Measurements from ENCODE around the gene BBS9.

BBS9 gene

DNA sequence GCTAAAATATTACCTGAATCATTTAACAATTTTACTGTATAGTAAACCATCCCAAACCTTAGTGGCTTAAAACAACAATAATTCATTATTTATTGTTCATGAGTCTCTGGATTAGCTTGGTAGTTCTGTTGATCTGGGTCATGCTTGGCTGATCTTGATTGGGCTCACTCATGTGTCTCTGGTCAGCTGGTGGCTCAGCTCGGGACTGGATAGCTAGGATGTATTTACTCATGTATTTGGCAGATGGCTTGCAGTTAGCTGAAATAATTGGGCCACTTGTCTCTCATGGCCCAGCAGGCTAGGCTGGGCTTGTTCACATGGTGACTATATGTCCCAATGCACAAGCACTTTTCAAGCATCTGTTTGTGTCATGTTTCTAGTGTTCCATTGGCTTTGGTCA is 262.8 kb downstream of the BBS9 start:
- Mint-ChIP-seq H3K9me3 (no peaks in the 10 kb centered on the region), H3K4me1 (no peaks in the 10 kb centered on the region), H3K4me3 (no peak overlapping the region), H3K27ac (no peak overlapping the region), H3K36me3 (peaks cover 6% of the 10 kb centered on the region)
- ATAC-seq = no peak
- DNase-seq (ENCODE audit: low spot score in 2 of 2) = no peak

DNA sequence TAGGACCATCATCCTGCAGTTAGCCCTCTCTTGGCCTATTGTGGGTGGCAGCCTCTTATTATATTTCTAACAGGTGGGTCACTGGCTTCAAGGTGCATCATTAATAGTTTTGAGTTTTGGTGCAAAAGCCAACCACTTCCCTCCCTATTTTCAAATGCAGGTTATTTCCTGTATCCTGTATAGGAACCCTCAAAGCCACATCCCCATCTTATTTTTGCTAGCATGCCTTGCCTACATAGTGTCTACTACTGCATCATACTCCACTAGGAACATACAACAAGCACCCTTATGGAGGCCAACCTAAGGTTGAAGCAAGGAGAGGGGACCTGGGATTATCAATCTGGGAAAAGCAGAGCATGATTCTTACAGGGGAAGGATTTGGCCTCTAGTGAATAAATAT is 264.4 kb downstream of the BBS9 start:
- H3K4me1 Mint-ChIP-seq = no peaks in the 10 kb centered on the region
- H3K9me3 Mint-ChIP-seq = no peaks in the 10 kb centered on the region
- peaks cover 5% of the 10 kb centered on the region for H3K36me3 Mint-ChIP-seq
- no peak overlapping the region for H3K27ac Mint-ChIP-seq
- DNase-seq (ENCODE audit: low spot score in 2 of 2) = no peak
- no peak overlapping the region for H3K4me3 Mint-ChIP-seq
- no peak for ATAC-seq

DNA sequence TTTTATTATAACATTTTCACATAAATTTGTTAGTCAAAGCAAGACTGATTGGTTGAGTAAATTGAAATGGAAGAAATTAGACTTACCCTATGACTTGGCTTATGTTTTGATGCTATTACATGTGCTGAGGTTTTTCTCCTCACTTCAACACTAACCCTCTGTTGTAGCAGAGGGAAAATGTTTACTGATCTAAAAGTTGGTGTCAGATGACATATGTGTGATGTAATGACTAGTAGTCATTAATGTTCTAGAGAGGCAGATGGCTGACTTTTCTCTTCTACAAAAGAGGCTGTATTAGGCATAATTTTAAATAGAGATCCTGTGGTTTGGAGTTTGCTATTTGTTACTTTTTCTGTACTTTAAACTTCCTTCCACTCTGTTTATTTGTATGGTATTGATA is 266.0 kb downstream of the BBS9 start:
- no peak for ATAC-seq
- Mint-ChIP-seq H3K4me3 (no peak overlapping the region), H3K4me1 (no peaks in the 10 kb centered on the region), H3K9me3 (no peaks in the 10 kb centered on the region), H3K36me3 (no peaks in the 10 kb centered on the region), H3K27ac (no peak overlapping the region)
- no peak for DNase-seq (ENCODE audit: low spot score in 2 of 2)

DNA sequence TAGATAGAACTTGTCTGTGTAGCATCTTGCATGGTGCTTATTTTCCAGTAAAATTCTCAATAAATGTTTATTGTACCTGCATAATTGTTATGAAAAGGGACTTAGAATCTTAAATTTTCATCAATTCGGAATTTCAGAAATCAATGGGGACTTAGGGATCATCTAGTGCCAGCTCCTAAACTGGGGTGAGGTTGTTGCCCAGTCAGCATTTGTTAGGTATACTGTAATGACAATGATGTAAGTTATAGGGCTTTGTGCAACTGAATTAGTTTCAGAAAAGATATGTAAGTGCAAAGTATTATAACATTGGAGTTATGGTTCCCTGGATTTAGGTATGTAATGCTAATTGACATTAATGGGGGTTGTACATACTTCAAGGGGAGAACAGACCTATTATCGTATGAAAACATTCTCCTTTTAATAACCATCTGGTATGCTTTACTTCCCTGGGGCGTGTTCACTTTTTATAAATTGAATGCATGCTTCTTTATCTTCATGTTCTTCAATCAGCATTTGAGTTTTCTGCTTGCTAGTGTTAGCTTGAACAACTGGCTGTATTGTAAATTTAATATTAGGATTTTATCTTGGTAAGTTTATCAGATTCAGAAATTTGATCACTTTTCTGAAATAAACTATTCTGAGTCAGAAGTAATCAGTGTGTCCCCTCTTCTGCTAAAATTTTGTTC is 270.3 kb downstream of the BBS9 start:
- Mint-ChIP-seq H3K36me3 (no peaks in the 10 kb centered on the region), H3K9me3 (peaks cover 5% of the 10 kb centered on the region), H3K4me1 (no peaks in the 10 kb centered on the region), H3K4me3 (no peak overlapping the region), H3K27ac (no peak overlapping the region)
- no peak for DNase-seq (ENCODE audit: low spot score in 2 of 2)
- ATAC-seq = no peak

DNA sequence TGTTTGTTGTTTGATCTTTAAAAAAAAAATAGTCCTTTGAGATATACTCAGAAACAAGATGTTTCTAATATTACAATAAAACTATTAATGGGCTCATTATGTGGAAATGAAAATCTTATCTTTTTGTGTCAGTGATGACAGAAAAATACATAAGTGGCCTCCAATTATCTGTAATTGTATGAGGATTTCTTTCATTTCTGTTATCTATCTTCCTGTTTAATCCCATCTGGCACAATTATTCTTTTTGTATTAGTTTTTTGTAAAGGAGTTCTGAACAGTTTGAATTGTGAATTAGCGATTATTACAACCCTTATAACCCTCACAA is 270.8 kb downstream of the BBS9 start:
- DNase-seq (ENCODE audit: low spot score in 2 of 2) = no peak
- no peaks in the 10 kb centered on the region for H3K4me1 Mint-ChIP-seq
- H3K9me3 Mint-ChIP-seq = peaks cover 5% of the 10 kb centered on the region
- no peak overlapping the region for H3K27ac Mint-ChIP-seq
- no peak overlapping the region for H3K4me3 Mint-ChIP-seq
- no peak for ATAC-seq
- no peaks in the 10 kb centered on the region for H3K36me3 Mint-ChIP-seq

DNA sequence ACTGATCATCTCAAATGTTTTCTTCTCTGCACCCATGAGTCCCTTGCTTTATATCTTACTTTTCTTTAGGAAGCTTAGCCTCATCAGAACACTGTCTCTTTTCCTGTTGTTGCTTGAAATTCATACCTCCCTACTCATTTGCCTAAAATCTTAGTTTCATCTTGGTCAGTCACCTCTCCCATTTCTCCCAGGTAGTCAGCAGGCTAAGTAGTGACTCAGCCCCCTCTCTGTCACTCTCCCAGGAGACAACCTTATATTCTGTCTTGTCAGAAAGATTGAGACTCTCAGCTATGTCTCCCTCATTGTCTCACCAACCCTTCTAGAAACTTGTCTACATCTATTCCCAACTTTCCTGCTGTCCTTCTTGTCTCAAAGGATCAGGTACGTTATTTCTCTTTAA is 280.9 kb downstream of the BBS9 start:
- no peak for DNase-seq (ENCODE audit: low spot score in 2 of 2)
- no peak for ATAC-seq
- Mint-ChIP-seq H3K27ac (peak overlapping the region; percentile 3), H3K4me3 (no peak overlapping the region), H3K4me1 (no peaks in the 10 kb centered on the region), H3K36me3 (no peaks in the 10 kb centered on the region), H3K9me3 (peaks cover 5% of the 10 kb centered on the region)

DNA sequence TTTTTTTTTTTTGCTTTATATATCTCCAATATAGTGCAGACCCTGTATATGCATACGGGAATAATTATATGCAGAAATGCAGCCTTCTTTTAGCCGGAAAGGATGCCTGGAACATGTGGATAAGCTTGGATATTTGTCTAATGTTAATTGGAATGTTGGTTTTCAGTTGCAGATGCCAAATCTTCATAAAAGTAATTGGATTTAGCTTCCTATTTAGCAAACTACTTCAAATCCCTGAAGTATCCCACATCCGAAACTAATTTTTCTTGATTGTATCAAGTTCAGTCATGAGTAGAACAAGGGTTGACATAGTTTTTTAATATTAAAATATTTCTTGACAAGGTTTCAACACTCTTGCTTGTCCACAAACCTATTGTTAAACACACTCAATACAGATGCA is 281.7 kb downstream of the BBS9 start:
- DNase-seq (ENCODE audit: low spot score in 2 of 2) (no peak), ATAC-seq (no peak)
- Mint-ChIP-seq H3K4me3 (no peak overlapping the region), H3K4me1 (no peaks in the 10 kb centered on the region), H3K27ac (no peak overlapping the region), H3K9me3 (peaks cover 5% of the 10 kb centered on the region), H3K36me3 (no peaks in the 10 kb centered on the region)

DNA sequence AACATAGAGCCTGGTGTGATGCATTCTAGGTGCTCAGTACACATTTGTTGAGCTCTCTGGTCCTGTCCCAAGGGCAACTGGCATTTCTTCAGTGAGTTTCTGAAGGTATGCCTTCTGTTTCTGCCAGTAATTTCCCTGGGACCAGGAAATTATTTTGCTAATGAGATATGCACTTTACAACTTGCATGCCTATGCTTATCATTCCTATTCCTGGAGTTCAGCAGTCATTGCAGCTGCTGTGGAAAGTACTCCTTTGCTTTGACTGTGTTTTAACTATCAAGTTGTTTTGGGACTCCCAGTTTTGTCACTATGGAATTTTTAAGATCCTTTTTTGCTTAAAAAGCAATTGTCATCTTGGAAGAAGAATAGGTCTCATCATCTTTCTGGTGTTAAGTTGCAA is 283.0 kb downstream of the BBS9 start:
- Mint-ChIP-seq H3K36me3 (no peaks in the 10 kb centered on the region), H3K9me3 (no peaks in the 10 kb centered on the region), H3K27ac (no peak overlapping the region), H3K4me3 (no peak overlapping the region), H3K4me1 (no peaks in the 10 kb centered on the region)
- no peak for DNase-seq (ENCODE audit: low spot score in 2 of 2)
- ATAC-seq = no peak

DNA sequence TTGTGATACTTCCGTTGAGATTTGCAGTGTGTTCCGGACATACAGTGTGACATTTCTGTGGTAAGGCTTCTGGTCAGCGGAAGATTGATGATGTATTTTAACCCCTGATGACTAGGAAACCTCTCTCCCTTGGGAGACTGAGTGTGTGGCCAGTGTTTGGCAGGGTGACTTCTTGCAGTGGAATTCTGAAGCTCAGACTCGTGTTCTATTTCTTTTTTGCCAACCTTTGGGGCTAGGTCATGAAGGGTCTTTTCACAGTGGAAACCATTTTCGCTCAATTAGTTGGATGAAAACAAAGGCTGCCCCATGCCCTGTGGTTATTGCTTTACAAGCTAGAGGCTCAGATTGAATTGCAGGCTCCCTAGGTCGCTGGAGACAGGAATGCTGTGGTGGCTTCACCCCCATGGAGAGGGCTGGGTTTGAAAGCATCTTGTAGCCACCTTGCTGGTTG is 288.9 kb downstream of the BBS9 start:
- Mint-ChIP-seq H3K36me3 (no peaks in the 10 kb centered on the region), H3K27ac (no peak overlapping the region), H3K4me1 (no peaks in the 10 kb centered on the region), H3K4me3 (no peak overlapping the region), H3K9me3 (no peaks in the 10 kb centered on the region)
- ATAC-seq (no peak), DNase-seq (ENCODE audit: low spot score in 2 of 2) (no peak)

DNA sequence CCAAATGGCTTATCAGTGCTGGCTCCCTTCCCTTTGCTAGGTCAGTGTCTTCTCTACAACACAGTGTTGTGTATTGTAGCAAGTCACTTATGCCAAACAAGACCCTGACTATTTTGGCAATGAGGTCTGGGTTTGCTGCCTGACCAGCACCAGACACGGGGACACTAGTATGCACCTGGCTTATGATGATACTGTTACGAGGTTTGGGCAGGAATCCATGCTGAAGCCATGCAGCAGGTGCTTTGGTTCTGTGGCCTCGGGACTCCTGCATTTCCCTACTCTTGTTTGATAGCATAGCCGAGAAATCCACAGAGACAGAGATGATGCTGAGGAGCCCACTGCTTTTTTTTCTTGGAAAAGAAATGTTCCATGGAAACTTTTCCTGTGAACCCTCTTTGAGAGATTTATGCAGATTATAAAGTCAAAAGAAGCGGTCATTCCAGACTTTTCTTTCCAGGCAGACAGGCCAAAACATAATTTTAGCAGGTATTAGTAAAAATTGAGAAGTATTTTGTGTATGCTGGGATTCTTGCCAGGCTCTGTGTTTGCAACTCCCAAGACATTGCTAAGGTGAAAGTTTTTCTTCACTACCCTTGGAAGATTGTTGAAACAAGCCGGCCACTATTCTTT is 291.1 kb downstream of the BBS9 start:
- no peak overlapping the region for H3K27ac Mint-ChIP-seq
- no peaks in the 10 kb centered on the region for H3K36me3 Mint-ChIP-seq
- ATAC-seq (no peak), DNase-seq (ENCODE audit: low spot score in 2 of 2) (no peak)
- H3K4me1 Mint-ChIP-seq = no peaks in the 10 kb centered on the region
- H3K9me3 Mint-ChIP-seq = no peaks in the 10 kb centered on the region
- no peak overlapping the region for H3K4me3 Mint-ChIP-seq

DNA sequence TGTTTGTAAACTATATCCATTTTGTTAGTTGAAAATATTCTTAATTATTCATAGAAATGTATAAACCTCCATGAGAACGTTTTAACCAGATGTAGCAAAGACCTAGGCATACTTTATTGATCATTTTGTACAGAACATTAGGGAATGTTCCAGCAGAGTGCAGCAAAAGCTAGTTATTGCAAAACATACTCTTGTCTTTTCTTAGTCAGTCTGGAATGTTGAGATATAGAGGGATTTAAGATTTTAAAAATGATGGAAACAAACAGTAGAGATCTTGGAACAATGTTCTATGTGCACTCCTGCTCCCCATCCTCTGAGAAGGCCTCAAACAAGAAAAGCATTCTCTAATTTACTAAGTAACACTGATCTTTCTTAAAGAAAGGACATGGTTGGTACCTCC is 292.1 kb downstream of the BBS9 start:
- no peak for DNase-seq (ENCODE audit: low spot score in 2 of 2)
- Mint-ChIP-seq H3K36me3 (no peaks in the 10 kb centered on the region), H3K9me3 (no peaks in the 10 kb centered on the region), H3K27ac (no peak overlapping the region), H3K4me1 (no peaks in the 10 kb centered on the region), H3K4me3 (no peak overlapping the region)
- ATAC-seq = no peak

DNA sequence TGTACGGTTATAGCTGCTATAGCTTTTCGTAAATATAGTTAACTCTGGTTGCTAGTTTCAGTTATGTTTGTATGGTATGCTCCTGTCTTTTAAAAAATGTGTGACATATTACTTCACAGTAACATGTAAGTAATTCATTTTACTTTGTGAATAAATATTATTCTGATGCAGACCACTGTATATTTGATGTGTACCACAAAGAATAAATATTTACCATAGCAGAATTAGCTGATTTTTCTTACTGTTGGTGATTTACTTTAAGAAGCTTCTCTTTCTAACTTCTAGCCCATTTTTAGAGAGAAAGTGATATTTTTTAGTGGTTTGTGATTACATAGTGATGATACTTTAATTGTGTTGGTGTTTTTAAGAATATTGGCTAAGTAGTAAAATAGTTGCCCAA is 292.8 kb downstream of the BBS9 start:
- H3K9me3 Mint-ChIP-seq = no peaks in the 10 kb centered on the region
- no peak overlapping the region for H3K4me3 Mint-ChIP-seq
- ATAC-seq (no peak), DNase-seq (ENCODE audit: low spot score in 2 of 2) (no peak)
- H3K27ac Mint-ChIP-seq = no peak overlapping the region
- H3K4me1 Mint-ChIP-seq = no peaks in the 10 kb centered on the region
- no peaks in the 10 kb centered on the region for H3K36me3 Mint-ChIP-seq

DNA sequence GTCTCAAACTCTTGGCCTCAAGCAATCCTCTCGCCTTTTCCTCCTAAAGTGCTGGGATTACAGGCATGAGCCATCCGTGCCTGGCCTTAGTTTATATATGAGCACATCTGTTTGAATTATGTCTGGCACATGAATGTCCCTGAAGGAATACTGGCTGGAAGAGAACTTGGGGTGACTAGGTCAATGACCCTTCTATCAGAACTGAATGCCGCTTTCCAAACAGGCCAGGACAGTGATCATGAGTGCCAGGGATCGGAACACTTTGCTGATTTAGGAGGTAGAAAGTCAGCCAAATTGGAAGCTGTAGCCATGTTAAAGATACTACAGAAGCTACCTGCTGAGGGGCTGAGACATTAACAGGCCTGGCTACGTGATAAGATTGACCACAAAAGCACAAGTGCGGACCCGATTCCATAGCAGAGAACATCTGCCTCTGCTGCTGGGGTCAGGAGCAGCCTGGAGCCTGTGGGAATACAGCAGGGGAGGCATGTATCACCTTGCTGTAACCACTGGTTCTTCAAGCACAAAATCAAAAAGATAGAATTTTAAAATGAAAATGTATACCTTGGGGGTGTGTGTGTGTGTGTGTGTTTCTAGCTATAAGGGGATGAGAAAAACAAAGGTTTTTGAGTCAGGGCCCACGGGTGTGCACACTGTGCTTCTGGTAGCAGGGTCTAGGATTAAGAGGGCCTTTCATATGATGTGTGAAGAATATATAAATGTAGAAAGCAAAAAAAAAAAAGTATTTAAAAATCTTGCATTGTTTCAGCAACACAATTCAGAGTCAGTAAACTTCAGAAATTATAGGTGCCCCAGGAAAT is 293.7 kb downstream of the BBS9 start:
- DNase-seq (ENCODE audit: low spot score in 2 of 2) (no peak), ATAC-seq (no peak)
- Mint-ChIP-seq H3K4me1 (no peaks in the 10 kb centered on the region), H3K4me3 (no peak overlapping the region), H3K27ac (no peak overlapping the region), H3K36me3 (no peaks in the 10 kb centered on the region), H3K9me3 (no peaks in the 10 kb centered on the region)

DNA sequence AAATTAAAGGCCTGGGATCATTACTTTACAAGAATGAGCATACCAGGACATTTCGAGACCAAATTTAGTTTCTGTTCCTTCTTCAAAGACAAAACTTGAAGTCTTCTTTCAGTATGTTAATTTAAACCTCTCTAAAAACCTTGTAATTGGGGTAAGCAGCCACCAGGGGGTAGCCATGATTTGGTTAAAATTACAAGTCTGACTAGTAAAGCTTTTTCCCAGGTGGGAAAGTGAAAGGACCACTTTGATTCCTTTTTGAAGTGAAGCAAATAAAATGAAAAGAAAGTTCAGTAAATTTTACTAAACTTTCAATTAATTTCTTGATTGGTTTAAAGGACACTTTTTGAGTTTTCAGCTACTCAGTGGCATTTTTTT is 294.3 kb downstream of the BBS9 start:
- Mint-ChIP-seq H3K36me3 (no peaks in the 10 kb centered on the region), H3K4me1 (no peaks in the 10 kb centered on the region), H3K9me3 (no peaks in the 10 kb centered on the region), H3K27ac (no peak overlapping the region), H3K4me3 (no peak overlapping the region)
- ATAC-seq (no peak), DNase-seq (ENCODE audit: low spot score in 2 of 2) (no peak)

DNA sequence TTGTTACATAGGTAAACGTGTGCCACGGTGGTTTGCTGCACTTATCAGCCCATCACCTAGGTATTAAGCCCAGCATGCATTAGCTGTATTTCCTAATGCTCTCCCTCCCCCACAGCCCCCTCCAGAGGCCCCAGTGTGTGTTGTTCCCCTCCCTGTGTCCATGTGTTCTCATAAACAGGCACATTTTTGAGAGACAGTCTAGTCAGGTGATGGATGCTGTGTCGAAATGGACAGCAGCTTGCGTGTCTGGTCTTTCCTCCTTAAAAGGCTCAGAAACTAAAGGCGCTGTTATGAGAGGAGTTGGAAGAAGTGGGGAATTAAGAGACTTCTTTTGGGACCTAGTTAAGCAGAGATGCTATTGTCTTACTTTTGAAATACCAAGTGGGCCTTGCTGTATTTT is 296.0 kb downstream of the BBS9 start:
- no peak for DNase-seq (ENCODE audit: low spot score in 2 of 2)
- H3K4me1 Mint-ChIP-seq = no peaks in the 10 kb centered on the region

More for the DNA sequence above, 296.0 kb downstream of the BBS9 start:
- no peak overlapping the region for H3K27ac Mint-ChIP-seq
- H3K36me3 Mint-ChIP-seq = no peaks in the 10 kb centered on the region
- no peaks in the 10 kb centered on the region for H3K9me3 Mint-ChIP-seq
- H3K4me3 Mint-ChIP-seq = no peak overlapping the region
- ATAC-seq = no peak

Data from stimulated activated effector memory CD8-positive, alpha-beta T cell treated with anti-CD3 and anti-CD28 coated beads, Interleukin-12 subunit alpha, Interleukin-12 subunit beta, amount 100 ng/mL, for 72 hours (primary cell).